Measurements from ENCODE around the gene FITM1. TPM values are rescaled to one million over a fixed set of nuclear protein-coding genes. Genes with fewer than 3 reads are reported as not detected.
A peak's percentile ranks its signal among the peaks of the same experiment; 100 is the strongest.

Gene FITM1
- total RNA-seq, 1 experiment from 2014 or later: 0.55 TPM

GRCh38 chr14:24094841-24095270 is 35.6 kb upstream of the FITM1 start:
- Histone ChIP-seq H3K36me3 (ENCODE audit: low read depth, low read length) (no peaks in the 10 kb centered on the region), H3K9me3 (ENCODE audit: low read length) (no peaks in the 10 kb centered on the region), H3K4me1 (ENCODE audit: insufficient read depth, low read length) (peaks cover 9% of the 10 kb centered on the region), H3K27ac (ENCODE audit: low read length) (peak overlapping the region; percentile 23; the same call in 1 of the 2 replicates), H2AFZ (ENCODE audit: low read length) (peak overlapping the region; percentile 97), H3K9me2 (replicated peaks; ENCODE audit: low read length) (no peaks in the 10 kb centered on the region), H3K9ac (ENCODE audit: low read length) (peak overlapping the region; percentile 79), H3K27me3 (ENCODE audit: low read length) (no peaks in the 10 kb centered on the region), H4K20me1 (ENCODE audit: low read length) (no peaks in the 10 kb centered on the region), H3K79me2 (ENCODE audit: low read length) (peaks cover 8% of the 10 kb centered on the region; the same call in 1 of the 2 replicates), H3K4me2 (ENCODE audit: low read length) (peak overlapping the region; percentile 93), H3K4me3 (ENCODE audit: low read length) (peak overlapping the region; percentile 83), H3F3A (ENCODE audit: low read length, unreplicated experiment) (no peaks in the 10 kb centered on the region)
- ATAC-seq: peak; percentile 1; the same call in 1 of the 2 replicates
- ChIA-PET POLR2A (ENCODE audit: unreplicated experiment) (interaction anchor here (0.6 kb wide), 1 partner anchor 20 kb away, joined by 3 read pairs; the partner anchor contains the start of genes DCAF11 and NRL), CTCF (interaction anchor here (1.4 kb wide), 1 partner anchor 14 kb away, joined by 4 read pairs; no protein-coding TSS in a partner anchor)
- BruUV-seq (replicated peaks): no TSS peak
- TF ChIP-seq EZH2phosphoT487 (IDR thresholded peaks at IDR 0.05; ENCODE audit: borderline replicate concordance, low read length) (no peak), CTCF (conservative IDR thresholded peaks at IDR 0.05; ENCODE audit: low read depth, low read length) (no peak), EZH2 (IDR thresholded peaks at IDR 0.05; ENCODE audit: low read length, unreplicated experiment) (no peak)
- DNase-seq: no peak
- intact Hi-C loops (cut with micrococcal nuclease): loop anchor here (1.0 to 2.0 kb wide), 2 partner anchors 13 to 46 kb away; partner anchors contain the start of gene EMC9

- H3K27ac ChIP-seq (ENCODE audit: low read length): no peak overlapping the region
- H3K4me3 ChIP-seq (ENCODE audit: low read length): peak overlapping the region; percentile 83
- CTCF ChIA-PET: interaction anchor here (1.4 kb wide), 1 partner anchor 13 kb away, joined by 4 read pairs; no protein-coding TSS in a partner anchor
- peak overlapping the region; percentile 93 for H3K4me2 ChIP-seq (ENCODE audit: low read length)
- no peaks in the 10 kb centered on the region for H4K20me1 ChIP-seq (ENCODE audit: low read length)
- H3K79me2 ChIP-seq (ENCODE audit: low read length): peaks cover 8% of the 10 kb centered on the region; the same call in 1 of the 2 replicates
- POLR2A ChIA-PET (ENCODE audit: unreplicated experiment): interaction anchor here (0.6 kb wide), 1 partner anchor 19 kb away, joined by 3 read pairs; the partner anchor contains the start of genes DCAF11 and NRL
- H3F3A ChIP-seq (ENCODE audit: low read length, unreplicated experiment): no peaks in the 10 kb centered on the region
- TF ChIP-seq CTCF (conservative IDR thresholded peaks at IDR 0.05; ENCODE audit: low read depth, low read length): no peak
- no peak for TF ChIP-seq EZH2phosphoT487 (IDR thresholded peaks at IDR 0.05; ENCODE audit: borderline replicate concordance, low read length)
- TF ChIP-seq EZH2 (IDR thresholded peaks at IDR 0.05; ENCODE audit: low read length, unreplicated experiment): no peak
- H3K36me3 ChIP-seq (ENCODE audit: low read depth, low read length): no peaks in the 10 kb centered on the region
- H3K9me2 ChIP-seq (replicated peaks; ENCODE audit: low read length): no peaks in the 10 kb centered on the region
- H3K27me3 ChIP-seq (ENCODE audit: low read length): no peaks in the 10 kb centered on the region
- no peak for DNase-seq
- peaks cover 9% of the 10 kb centered on the region for H3K4me1 ChIP-seq (ENCODE audit: insufficient read depth, low read length)
- H2AFZ ChIP-seq (ENCODE audit: low read length): 0 out of 2 replicates have a peak overlapping the region, but pooled peaks have one; percentile 97
- intact Hi-C loops (cut with micrococcal nuclease): loop anchor here (2.0 kb wide), 1 partner anchor 45 kb away; the partner anchor contains the start of gene EMC9
- H3K9me3 ChIP-seq (ENCODE audit: low read length): no peaks in the 10 kb centered on the region
- H3K9ac ChIP-seq (ENCODE audit: low read length): peak overlapping the region; percentile 79
- BruUV-seq (replicated peaks): no TSS peak
- ATAC-seq: no peak
Measured at GRCh38 chr14:24095271-24096068, 35.0 kb upstream of the FITM1 start.

All from PC-3 (cell line).